Transverse colon (tissue), 4 donors: Measurements from ENCODE around the gene ADGB. TPM values are rescaled to one million over a fixed set of nuclear protein-coding genes. Genes with fewer than 3 reads are reported as not detected.

ENCODE experiments used
- DNase-seq: peaks from one replicate; pipeline ENCODE4 v3.0.0-alpha.2; 2019
- H3K27ac ChIP-seq, 4 donors: fragments of 200-600 bp; sonication (generic); 2 replicates each; pipeline ENCODE4 v1.5.1; 2016 to 2018; ENCODE audit warnings: inconsistent platforms in 4 of 4
- H3K27me3 ChIP-seq: fragments of 200-600 bp; sonication (generic); 2 replicates; pipeline ENCODE4 v1.5.1; 2017; ENCODE audit warnings: inconsistent platforms
- H3K36me3 ChIP-seq, 4 donors: fragments of 200-600 bp; sonication (generic); 2 replicates each; pipeline ENCODE4 v1.5.1; 2017 to 2019; ENCODE audit warnings: inconsistent platforms in 4 of 4
- H3K4me1 ChIP-seq, 4 donors: fragments of 200-600 bp; sonication (generic); 2 replicates each; pipeline ENCODE4 v1.5.1; 2017 to 2020; ENCODE audit warnings: inconsistent platforms in 4 of 4
- H3K4me3 ChIP-seq, 4 donors: fragments of 200-600 bp; sonication (generic); 1 replicate in 1 of 4; 2 replicates in 3 of 4; pipeline versions ENCODE4 v1.5.1 to v1.6.1; 2017 to 2019; ENCODE audit warnings: inconsistent platforms in 4 of 4
- H3K9me3 ChIP-seq, 2 donors: fragments of 200-600 bp; sonication (generic); 2 replicates each; pipeline ENCODE4 v1.5.1; 2017 to 2019; ENCODE audit warnings: inconsistent platforms in 2 of 2
- CTCF ChIP-seq, 5 experiments: fragments of 200-600 bp in 3 of 5; fragments of 450-650 bp in 2 of 5; sonication (generic) in 3 of 5; IDR thresholded peaks; 1 replicate in 2 of 5; 2 replicates in 3 of 5; pipeline ENCODE4 v1.5.1; 2016 to 2017; ENCODE audit warnings: antibody characterized with exemption in 5 of 5, inconsistent platforms in 3 of 5, mild to moderate bottlenecking in 2 of 5, moderate library complexity in 1 of 5
- EP300 ChIP-seq: sonication (generic); formaldehyde crosslinking; IDR thresholded peaks from one replicate; pipeline ENCODE4 v1.6.1; 2017; ENCODE audit warnings: antibody characterized with exemption, low read depth
- POLR2A ChIP-seq: fragments of 450-650 bp; IDR thresholded peaks from one replicate; pipeline ENCODE4 v1.6.1; 2016; ENCODE audit warnings: antibody characterized with exemption, mild to moderate bottlenecking, moderate library complexity
- POLR2AphosphoS5 ChIP-seq, 3 donors: sonication (generic); formaldehyde crosslinking; IDR thresholded peaks; one replicate each; pipeline ENCODE4 v1.6.1; 2016; ENCODE audit warnings: antibody characterized with exemption in 3 of 3
- WGBS, 2 donors: methylation state at CpG; one replicate each; pipeline ENCODE4 v1.1.5; 2018; ENCODE audit warnings: low coverage in 1 of 2; 5-methylcytosine and 5-hydroxymethylcytosine counted together
- in situ Hi-C, 4 donors: fragments of 200-750 bp; cut with MboI; loops; one replicate each; pipeline versions ENCODE4 v1.15.0 to v1.15.1; 2017; ENCODE audit warnings: low sequenced_read_pairs in 3 of 4, low pct_ligation_motif_present in 1 of 4, low pct_unique_long_range_greater_than_20kb in 1 of 4
- intact Hi-C: fragments of 100-400 bp; cut with DNase I; formaldehyde crosslinking; loops from one replicate; pipeline ENCODE4 v1.15.1; 2023; ENCODE audit warnings: low total_unique reads
- total RNA-seq, 4 donors: library from RNA; depleted of rRNA; stranded (reverse); fragments of >200 nt; gene quantifications; one replicate each; pipeline ENCODE4 v1.1.0, GENCODE V29; 2016

Gene ADGB
- total RNA-seq, 4 donors from 2014 or later = 1.1 to 28.7 (median 3.2) TPM

- 90 to 97% methylated on average over 4 of the region's 4 CpGs for WGBS, 2 donors
- intact Hi-C loops = loop anchor here (10.0 kb wide), 1 partner anchor 426 kb away; no protein-coding TSS in a partner anchor
These were observed 260.4 kb downstream of the ADGB start for GRCh38 chr6:146859206-146859605.

GRCh38 chr6:146859795-146860495 is 261.2 kb downstream of the ADGB start:
- no peak for DNase-seq
- 85 to 88% methylated on average over 2 to 3 of the region's 3 CpGs for WGBS, 2 donors
- in situ Hi-C loops = loop anchor here (10.0 to 25.0 kb wide), 2 partner anchors 425 to 427 kb away; no protein-coding TSS in a partner anchor
- intact Hi-C loops = loop anchor here (10.0 kb wide), 1 partner anchor 425 kb away; no protein-coding TSS in a partner anchor
- Histone ChIP-seq H3K9me3 (no peaks in the 10 kb centered on the region), H3K4me1 (peaks cover 0 to 6% (median 0%) of the 10 kb centered on the region in 4 donors), H3K27me3 (no peaks in the 10 kb centered on the region), H3K36me3 (no peaks in the 10 kb centered on the region), H3K27ac (no peak overlapping the region), H3K4me3 (no peak overlapping the region)
- TF ChIP-seq POLR2A = no peak
- no peak for TF ChIP-seq EP300
- no peak for TF ChIP-seq POLR2AphosphoS5 (IDR thresholded peaks at IDR 0.05)
- no peak for TF ChIP-seq CTCF (IDR thresholded peaks at IDR 0.05)

More at GRCh38 chr6:146859206-146859605, 260.4 kb downstream of the ADGB start:
- Histone ChIP-seq H3K36me3 (no peaks in the 10 kb centered on the region), H3K4me3 (no peak overlapping the region), H3K9me3 (no peaks in the 10 kb centered on the region), H3K27me3 (no peaks in the 10 kb centered on the region), H3K27ac (no peak overlapping the region), H3K4me1 (peaks cover 0 to 6% (median 0%) of the 10 kb centered on the region in 4 donors)
- no peak for TF ChIP-seq POLR2A
- no peak for DNase-seq
- in situ Hi-C loops = loop anchor here (10.0 to 25.0 kb wide), 2 partner anchors 426 to 428 kb away; no protein-coding TSS in a partner anchor

DNA sequence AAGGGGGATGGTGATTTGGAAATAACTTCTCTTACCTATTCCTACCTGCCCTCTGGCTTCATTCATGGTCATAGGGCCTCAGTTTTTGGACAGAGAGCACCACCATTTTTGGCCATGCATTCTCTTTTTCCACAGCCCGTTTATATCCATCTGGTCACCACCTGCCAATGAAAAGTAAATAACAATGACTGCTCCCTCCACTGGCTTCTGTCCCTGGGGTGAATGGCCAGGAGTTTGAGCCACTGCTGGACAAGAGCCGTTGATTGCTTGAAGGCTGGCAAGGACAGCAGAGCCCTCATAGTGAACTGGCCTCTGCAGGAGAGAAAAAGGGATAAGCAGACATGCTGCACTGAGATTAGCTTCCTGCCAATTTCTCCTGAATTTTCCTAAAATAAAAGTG is 261.8 kb downstream of the ADGB start:
- 70 to 78% methylated on average over 2 of the region's 2 CpGs for WGBS, 2 donors
- in situ Hi-C loops (loop anchor here in 2 of 4 donors (25.0 kb wide), 1 partner anchor 427 kb away; no protein-coding TSS in a partner anchor), intact Hi-C loops (no loop called here)
- no peaks in the 10 kb centered on the region for H3K36me3 ChIP-seq
- TF ChIP-seq POLR2AphosphoS5 (IDR thresholded peaks at IDR 0.05) (no peak), CTCF (IDR thresholded peaks at IDR 0.05) (no peak), EP300 (no peak)
- peaks cover 0 to 6% (median 0%) of the 10 kb centered on the region in 4 donors for H3K4me1 ChIP-seq
- H3K4me3 ChIP-seq = no peak overlapping the region
- no peaks in the 10 kb centered on the region for H3K9me3 ChIP-seq
- no peak for DNase-seq
- no peak overlapping the region for H3K27ac ChIP-seq
- no peaks in the 10 kb centered on the region for H3K27me3 ChIP-seq

GRCh38 chr6:146861029-146861563 is 262.3 kb downstream of the ADGB start:
- Histone ChIP-seq H3K36me3 (no peaks in the 10 kb centered on the region), H3K27ac (no peak overlapping the region), H3K4me1 (peaks cover 0 to 6% (median 0%) of the 10 kb centered on the region in 4 donors), H3K9me3 (no peaks in the 10 kb centered on the region), H3K4me3 (no peak overlapping the region), H3K27me3 (no peaks in the 10 kb centered on the region)
- no peak for TF ChIP-seq EP300
- no peak for TF ChIP-seq CTCF (IDR thresholded peaks at IDR 0.05)
- TF ChIP-seq POLR2AphosphoS5 (IDR thresholded peaks at IDR 0.05) = no peak
- TF ChIP-seq POLR2A = no peak
- in situ Hi-C loops (loop anchor here in 2 of 4 donors (25.0 kb wide), 1 partner anchor 426 kb away; no protein-coding TSS in a partner anchor), intact Hi-C loops (no loop called here)
- WGBS, 2 donors = 75 to 83% methylated on average over 2 to 3 of the region's 3 CpGs
- DNase-seq = no peak
